NCI-H69 (cell line): Measurements from ENCODE around the gene EPHA1.

Experiments
- DNase-seq: peaks from one replicate; lab custom pipeline; 2025; lab: John Stamatoyannopoulos, UW

The EPHA1 gene

GRCh38 chr7:143373255-143373794 is 35.3 kb downstream of the EPHA1 start:
- no peak for DNase-seq

GRCh38 chr7:143372070-143372469 is 36.6 kb downstream of the EPHA1 start:
- DNase-seq: peak; percentile 72

GRCh38 chr7:143369678-143370651 is 38.7 kb downstream of the EPHA1 start:
- DNase-seq: no peak

GRCh38 chr7:143368387-143368786 is 40.3 kb downstream of the EPHA1 start:
- DNase-seq: peak; percentile 31

DNA sequence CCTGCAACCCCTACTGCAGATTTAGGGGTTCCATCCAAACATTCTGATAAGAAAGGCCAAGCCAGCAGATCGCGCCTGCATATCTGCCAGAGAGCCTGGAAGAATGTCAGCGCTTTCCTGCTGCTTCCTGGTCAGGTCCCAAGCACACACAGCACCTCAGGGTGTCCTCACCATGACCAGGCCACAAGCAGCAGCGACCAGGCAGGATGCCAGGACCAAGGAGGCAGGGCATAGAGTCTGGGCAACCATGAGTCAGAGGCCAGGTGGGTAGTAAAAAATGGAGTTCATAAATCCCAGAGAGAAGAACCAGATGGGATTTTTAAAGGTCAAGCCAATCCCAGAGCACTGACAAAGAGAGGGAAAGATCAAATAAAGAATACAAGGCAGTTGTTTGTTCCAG is 40.7 kb downstream of the EPHA1 start:
- DNase-seq: peak; percentile 35

DNA sequence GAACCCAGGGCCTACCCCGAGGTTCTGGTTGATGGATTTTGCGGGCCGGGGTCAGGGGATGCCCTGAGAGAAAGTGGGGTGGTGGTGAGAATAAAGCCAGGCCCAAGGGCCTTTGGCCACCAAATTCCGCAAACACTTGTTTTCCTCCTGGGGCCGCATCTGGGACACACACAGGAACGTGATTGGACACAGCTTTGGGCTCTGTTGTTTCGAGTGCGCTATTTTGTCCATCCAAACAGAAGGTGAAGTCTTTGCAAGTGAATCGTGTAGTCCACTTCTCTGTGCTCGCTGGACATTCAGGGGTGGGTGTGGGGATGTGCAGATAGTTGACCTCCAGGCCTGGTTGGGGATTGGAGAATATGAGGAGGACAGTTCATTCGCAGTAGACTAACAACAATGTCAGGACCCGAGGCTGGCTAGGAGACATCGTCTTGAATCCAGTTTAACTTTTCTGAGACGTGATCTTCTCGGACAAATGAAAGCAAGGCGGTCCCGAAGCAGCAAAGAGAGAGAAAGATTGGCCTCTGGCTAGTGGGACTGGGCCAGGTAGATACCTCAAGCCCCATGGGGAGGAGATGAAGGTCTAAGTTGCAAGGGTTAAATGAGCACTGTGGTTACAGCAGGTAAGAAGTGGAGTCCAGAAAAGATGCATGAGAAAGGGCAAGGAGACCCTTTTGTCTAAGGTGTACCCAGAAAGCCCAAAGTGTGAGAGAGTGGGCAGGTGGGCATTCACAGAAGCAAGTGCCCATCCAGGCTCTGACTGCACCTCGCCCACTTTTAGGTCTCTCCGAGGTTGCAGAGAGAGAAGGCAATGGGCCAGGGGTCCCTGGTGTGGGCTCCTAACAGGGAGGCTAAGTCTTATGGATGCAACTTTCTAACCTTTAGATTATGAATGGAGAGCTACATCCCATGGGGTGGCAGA is 45.4 kb downstream of the EPHA1 start:
- no peak for DNase-seq

GRCh38 chr7:143362131-143363015 is 46.3 kb downstream of the EPHA1 start, which contains the start of gene FAM131B:
Gene FAM131B, minus strand, starts transcription at chr7:143362713. Its CDS starts 110 bp downstream, at chr7:143362603.
- DNase-seq: peak; percentile 46

DNA sequence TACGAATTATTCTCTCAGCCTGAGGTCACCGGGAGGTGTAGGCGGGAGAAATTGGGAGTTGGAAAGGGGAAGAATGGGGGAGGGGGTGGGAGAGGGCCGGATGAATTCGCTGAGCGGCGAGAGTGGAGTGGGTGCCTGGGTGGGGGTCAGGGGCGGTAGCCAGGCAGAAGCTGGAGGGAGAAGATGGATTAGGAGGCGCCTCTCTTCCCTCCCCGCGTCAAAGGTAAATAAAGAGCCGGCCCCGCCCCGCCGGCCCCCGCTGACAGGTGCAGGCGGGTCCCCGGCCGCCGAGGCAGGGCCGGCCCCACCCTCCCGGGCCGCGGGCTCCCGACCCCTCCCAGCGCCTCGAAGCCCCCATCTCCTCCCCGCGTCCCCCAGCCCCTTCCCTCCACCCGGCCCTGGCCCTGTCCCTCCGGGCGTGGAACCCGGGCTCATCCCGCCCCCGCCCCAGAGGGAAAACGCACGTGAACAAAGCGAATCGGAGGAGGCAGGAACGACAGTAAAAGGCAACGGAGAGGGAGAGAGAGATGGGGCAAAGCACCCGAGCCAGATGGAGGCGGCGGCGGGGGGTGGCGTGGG is 47.0 kb downstream of the EPHA1 start:
- peak; percentile 66 for DNase-seq

- peak; percentile 54 for DNase-seq
These were observed 47.7 kb downstream of the EPHA1 start for GRCh38 chr7:143360788-143361551.

DNA sequence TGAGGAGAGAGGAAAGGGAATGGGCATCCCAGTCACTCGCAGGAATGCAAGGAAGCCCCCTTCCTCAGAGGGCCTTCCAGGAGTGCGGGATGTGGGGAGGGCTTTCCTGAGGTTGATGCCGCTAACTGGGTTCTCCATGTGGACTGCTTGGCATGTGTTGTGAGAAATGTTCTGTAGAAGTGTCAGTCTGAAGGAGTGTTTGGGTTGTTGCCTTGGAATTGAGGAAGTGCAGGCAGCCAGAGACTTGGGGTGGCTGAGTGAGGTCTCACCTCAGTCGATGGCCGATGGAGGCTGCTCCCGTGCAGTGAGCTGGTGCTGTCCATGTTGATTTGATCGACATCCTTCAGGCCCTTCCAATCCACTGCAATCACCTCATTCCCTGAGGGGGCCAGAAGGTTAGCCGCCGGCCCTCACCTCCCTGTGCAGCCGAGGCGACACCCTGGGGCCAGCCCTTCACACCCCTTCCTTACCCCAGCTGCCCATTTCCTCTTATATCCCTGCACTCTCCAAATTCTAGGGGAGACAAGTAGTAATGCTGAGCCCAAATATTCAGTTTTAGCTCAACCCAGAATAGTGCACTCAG is 48.8 kb downstream of the EPHA1 start:
- DNase-seq: no peak

DNA sequence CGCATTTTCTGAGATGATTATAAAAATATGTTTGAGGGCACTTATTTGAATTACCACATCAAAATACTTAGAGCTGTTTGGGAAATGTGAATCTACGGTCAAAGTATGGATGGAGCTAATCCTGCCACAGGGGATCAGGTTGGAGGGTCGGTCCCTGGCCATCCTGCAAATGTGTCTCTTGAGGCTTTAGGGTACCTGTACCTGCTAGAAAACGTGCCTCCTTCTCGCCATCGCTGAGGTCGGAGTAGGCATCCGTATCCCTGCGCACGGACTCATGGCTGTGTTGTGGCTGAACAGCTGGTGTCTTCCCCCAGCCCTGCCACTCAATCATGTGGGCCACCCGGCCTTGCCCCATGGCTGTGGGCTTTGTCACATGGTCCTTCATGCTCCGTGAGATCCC is 50.0 kb downstream of the EPHA1 start:
- no peak for DNase-seq

GRCh38 chr7:143356414-143357050 is 52.1 kb downstream of the EPHA1 start:
- no peak for DNase-seq

- no peak for DNase-seq
These were observed 52.9 kb downstream of the EPHA1 start for GRCh38 chr7:143355450-143356385.

DNA sequence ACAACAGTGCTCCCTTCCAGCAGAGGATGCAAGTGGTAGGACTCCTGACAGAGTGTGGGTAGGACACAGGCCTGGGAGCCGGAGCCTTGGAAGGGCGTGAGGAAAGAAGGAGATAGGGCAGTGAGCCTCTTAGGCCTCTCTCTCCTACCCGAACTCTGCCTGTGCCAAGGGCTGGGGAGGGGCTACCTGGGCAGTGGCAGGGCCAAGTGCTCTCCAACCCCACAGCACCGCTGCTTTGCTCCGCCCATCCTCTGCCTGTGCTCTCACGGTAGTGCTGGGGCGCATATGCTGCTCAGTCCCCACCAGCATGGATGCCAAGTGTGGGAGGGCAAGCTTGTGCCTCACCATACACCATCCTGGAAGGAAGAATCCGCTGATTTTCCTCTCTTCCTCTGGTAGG is 53.7 kb downstream of the EPHA1 start:
- no peak for DNase-seq

- no peak for DNase-seq
These were observed 54.3 kb downstream of the EPHA1 start for GRCh38 chr7:143354376-143354775.

GRCh38 chr7:143352531-143353002 is 56.1 kb downstream of the EPHA1 start:
- no peak for DNase-seq

DNA sequence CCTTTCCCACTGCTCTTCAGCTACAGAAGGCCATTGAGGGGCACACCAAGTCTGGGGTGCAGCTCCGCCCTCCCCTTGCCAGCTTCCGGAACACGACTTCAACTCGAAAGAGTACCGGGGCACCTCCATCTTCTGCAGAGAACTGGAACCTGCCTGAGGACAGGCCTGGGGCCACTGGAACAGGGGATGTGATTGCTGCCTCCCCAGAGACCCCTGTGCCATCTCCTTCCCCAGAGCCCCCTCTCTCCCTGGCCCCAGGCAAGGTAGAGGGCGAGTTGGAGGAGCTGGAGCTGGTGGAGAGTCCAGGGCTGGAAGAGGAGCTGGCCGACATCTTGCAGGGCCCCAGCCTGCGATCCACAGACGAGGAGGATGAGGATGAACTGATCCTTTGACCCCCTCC is 57.1 kb downstream of the EPHA1 start:
- no peak for DNase-seq

GRCh38 chr7:143351060-143351459 is 57.6 kb downstream of the EPHA1 start:
- no peak for DNase-seq
